GM21367 (cell line): ENCODE results near the gene HUS1B.
"Not testable (repeated sequence)": the region's sequence is repeated elsewhere in the genome, so short reads cannot be mapped to it uniquely, and the experiment has no call there.

ENCODE experiments used
- ATAC-seq: cut with Tn5 transposase; IDR thresholded peaks from one replicate; pipeline ENCODE4 v1.9.1; 2021; ENCODE audit not compliant: unreplicated experiment

HUS1B gene

DNA sequence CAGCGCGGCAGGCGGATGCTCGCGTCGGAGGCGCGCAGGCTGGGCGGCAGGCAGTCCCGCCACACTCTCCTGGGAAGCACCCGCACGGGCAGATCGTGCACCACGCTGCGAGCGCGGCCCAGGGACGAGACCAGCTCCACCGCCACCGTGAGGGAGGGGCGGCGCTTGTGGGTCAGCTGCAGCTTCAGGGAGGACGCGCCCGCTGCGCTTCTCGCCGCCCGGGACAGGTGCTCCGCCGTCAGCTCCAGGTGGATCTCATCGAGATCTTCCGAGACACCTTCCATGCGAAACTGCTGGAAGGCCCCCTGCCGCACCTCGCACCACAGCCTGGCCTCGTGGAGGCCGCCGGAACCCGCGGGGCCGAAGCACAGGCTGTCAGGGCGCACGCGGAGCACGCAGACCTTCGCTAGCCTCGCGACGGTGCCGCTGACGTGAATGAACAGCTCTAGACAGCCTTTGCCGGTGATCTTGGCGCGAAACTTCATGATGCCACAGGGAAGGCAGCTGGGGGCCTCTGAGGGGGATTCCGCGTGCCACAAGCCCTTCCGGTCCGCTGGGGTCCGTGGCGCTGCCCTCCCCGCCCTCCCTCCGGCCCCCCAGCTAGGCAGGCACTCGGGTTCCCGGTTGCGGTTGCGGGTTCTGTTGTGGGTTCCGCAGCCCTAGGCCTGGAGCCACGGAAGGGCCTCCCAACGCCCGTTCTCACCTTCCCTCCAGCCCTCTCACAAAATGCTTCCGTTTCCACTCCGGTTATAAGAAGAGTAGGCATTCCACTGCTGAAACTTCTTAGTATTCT lies at the start of gene HUS1B:
TSS of gene HUS1B (minus strand) at position 641 of the 793 bp plus-strand sequence. CDS start at position 485, 156 bp downstream.
- no peak for ATAC-seq

DNA sequence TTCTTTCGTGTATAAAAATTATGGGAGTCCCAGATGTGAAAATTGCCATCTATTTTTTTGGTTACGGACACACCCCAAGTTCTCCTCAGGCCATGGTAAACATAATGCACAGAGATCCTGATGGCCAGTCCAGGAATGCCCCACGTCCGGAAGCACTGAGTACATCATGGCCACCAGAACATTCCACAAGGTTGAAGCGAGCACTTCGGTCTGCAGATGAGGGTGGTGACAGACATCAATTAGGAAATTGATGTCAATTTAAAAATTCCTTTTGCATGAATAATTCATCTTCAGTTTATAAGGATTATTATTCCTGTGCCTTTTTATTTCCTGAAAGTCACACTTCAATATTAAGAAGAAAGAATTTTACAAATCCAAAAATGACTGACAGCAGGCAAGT lies 49.2 kb upstream of the HUS1B start:
- no peak for ATAC-seq

DNA sequence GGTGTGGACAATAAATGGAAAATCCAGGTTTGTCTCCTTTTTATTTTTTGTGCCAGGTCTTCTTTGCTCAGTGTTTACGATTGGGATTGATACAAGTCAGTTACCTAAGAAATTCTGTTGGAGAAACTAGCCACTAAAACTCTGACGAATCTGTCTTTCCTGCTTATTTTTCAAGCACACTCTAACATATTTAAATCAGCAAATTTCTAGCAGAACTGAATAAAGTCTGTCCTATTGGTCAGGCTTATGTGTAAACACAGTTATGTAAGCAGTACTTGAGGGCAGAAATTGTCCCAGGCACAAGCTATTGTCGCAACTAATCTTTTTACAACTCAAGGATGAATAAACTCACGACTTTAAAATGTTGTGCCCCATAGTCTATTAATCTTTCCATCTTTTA lies 48.1 kb upstream of the HUS1B start:
- ATAC-seq = no peak

DNA sequence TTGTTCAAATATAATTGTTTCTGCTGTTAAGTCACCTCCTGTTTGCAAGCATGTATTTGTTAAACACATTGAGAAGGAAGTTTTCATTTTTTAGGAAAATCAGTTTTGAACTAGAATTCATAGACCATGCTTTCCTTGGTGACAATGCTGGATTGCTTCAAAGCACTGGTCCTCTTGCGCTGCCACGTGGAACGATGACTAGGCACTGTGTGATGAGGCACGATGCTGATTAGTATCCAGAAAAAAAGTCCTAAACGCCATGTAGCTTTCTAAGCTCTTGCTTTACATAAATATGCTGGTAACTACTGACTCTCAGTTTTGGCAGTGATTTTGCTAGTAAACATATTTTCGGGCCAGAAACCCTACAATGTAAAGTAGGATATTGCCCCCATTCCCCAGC lies 47.1 kb upstream of the HUS1B start:
- no peak for ATAC-seq

DNA sequence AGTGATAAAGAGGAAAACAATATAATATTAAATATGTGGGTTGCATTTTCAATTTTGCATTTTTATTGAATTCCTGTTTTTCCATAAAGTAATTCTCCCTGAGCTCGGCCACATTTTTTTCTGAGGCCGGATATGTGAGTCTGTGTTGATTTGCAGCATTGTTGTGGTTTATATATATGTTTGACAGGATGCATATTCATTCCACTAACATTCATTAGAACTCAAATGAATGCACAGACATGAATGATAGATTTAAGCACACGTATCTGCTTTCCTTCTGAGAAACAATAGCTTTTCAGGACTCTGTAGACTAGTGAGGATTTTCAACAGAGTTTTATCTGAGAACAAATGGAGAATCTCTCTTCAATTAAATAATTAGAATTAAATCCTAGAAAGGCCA lies 46.7 kb upstream of the HUS1B start:
- no peak for ATAC-seq

DNA sequence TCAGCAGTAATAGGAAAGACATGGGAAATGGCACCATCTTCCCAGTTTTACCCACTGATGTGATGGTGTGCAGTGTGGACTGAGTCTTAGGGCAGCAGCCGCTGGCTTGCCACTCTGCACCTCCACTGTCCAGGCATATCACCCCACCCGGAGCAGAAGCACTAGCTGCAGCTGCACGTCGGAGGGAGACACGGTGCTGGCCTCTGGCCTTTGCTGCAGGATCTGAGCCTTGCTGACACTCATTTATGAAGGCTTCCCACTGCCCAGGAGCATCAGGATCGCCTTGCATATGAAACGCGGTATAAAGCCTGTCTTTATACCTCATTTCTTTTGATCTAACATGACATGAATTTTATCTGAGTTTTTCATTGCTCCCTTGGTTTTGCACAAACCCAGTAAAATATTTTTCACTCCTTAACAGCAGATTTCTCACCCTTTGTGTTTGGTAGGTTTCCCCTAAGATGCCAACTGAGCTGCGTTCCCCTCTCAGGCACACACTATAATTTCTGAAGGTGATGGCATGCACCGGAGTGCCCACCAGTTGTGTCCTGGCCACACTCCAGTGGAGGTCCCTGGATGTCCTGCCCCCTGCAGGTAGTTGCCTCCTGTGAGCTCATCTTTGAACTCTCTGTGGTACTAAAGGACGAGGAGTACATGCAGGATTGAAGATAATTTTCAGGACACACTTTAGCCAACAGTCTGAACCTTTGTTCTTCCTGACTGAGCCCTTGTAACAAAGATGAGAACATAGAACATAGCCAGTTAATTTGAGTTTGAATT lies 45.0 kb upstream of the HUS1B start:
- ATAC-seq = no peak

DNA sequence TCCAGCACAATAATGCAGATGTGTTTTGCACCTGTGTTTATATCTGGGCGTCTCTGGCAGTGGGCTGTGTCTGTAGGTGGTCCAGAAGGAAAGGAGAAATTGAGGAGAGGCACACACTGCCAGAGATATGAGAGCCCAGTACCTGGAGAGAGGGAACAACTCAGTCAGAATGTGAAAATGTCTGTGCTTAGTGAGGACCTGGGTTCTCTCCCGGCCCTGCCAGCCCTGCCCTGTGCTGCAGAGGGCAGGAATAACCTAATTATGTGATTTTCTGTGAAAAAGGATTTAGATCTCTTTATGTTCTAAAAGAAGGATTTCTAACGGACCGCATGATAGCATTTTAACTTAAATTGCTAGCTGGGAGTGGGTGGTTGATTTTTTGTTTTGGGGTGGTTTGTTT lies 44.3 kb upstream of the HUS1B start:
- ATAC-seq = no peak

DNA sequence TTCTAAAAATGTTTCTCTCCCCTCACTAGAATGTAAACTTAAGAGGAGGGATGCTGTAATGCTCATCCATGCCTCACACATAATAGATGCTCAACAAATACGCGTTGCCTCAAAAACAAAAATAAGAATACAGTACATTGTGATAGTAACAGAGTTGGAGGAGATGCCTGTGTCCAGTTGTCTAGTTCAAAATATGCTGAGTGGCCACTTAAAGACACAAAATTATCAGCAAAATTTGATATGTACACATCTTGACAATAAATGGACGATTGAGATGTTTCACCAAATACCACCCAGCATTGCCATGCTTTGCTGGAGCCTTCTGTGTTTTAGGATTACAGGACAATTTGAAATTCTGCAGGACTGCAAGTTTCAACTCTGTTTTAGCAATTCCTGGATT lies 43.6 kb upstream of the HUS1B start:
- ATAC-seq = no peak

DNA sequence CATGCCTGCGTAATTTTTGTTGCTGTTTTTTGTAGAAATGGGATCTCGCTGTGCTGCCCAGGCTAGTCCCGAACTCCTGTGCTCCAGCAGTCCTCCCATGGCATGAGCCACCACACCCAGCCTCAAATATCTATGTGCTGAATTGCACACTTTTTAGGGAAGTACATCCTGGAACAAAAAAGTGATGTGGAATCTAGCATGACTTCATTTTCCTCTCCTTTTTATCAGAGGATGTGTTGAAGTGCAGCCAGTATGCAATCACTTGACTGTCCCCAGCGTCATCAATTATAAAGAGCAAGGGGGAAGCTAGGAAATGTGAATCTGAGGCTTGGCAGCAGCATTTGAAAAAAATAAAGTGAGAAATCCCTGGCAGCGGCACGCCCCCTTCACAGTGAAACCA lies 42.4 kb upstream of the HUS1B start:
- no peak for ATAC-seq

DNA sequence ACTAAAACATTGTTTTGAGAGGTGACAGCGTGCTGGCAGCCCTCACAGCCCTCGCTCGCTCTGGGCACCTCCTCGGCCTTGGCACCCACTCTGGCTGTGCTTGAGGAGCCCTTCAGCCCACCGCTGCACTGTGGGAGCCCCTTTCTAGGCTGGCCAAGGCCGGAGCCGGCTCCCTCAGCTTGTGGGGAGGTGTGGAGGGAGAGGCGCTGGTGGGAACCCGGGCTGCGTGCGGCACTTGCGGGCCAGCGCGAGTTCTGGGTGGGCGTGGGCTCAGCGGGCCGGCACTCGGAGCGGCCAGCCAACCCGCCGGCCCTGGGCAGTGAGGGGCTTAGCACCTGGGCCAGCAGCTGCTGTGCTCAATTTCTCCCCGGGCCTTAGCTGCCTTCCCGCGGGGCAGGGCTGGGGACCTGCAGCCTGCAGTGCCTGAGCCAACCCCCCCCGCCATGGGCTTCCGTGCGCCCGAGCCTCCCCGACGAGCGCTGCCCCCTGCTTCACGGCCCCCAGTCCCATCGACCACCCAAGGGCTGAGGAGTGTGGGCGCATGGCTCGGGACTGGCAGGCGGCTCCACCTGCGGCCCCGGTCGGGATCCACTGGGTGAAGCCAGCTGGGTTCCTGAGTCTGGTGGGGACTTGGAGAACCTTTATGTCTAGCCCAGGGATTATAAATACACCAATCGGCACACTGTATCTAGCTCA lies 37.7 kb upstream of the HUS1B start:
- not testable (repeated sequence) for ATAC-seq

DNA sequence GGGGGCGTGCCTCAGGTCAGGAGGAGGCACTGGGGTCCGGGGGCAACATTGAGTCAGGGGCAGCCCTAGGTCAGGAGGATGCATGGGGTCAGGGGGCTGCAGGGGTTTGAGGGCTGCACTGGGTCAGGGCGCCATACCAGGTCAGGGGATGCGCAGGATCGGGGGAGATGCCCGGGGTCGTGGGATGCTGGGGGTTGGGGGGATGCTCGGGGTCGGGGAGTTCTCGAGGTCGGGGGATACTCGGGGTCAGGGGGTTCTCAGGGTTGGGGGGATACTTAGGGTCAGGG lies 36.8 kb upstream of the HUS1B start:
- no peak for ATAC-seq

DNA sequence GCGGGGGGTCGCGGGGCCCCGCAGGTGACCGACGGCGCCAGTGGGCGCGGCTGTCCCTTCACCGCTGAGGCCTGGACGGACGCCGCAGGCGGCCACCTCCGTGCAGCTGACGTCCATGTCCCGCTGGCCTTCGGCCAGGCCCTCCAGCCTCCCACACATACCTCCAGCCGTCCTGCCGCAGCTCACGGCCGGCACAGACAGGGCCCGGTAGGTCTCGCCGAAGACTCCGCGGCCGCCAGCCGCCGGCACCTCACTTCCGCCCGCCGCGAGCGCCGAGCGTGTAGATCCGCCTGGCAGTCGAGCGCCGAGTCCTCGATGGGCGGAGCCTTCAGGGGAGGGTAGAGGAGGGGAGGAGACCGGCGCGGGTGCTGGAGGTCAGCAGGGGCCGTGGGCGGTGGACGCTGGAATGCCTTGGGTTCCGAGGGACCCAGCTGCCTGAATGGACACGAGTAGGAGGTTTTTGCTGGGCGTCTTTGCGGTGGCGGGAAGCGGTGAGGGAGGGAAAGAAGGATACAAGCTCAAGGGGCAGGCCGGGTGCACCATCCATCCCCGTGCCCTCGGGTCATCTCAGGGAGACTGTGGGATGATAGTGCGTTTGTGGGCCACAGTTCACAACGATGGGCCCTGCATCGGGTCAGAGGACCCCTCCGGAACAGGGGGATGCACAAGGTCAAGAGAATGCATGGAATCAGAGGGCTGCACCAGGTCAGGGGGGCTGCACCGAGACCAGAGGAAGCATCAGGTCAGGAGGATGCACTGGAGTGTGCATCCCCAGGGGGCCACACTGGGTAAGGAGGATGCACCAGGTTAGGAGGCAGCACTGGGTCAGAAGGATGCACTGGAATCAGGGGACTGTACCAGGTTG lies 36.2 kb upstream of the HUS1B start, which contains the start of gene EXOC2:
TSS of gene EXOC2 (minus strand) at position 282 of the 865 bp plus-strand sequence. CDS start 55,321 bp downstream, outside the sequence.
- ATAC-seq = peak; percentile 79

DNA sequence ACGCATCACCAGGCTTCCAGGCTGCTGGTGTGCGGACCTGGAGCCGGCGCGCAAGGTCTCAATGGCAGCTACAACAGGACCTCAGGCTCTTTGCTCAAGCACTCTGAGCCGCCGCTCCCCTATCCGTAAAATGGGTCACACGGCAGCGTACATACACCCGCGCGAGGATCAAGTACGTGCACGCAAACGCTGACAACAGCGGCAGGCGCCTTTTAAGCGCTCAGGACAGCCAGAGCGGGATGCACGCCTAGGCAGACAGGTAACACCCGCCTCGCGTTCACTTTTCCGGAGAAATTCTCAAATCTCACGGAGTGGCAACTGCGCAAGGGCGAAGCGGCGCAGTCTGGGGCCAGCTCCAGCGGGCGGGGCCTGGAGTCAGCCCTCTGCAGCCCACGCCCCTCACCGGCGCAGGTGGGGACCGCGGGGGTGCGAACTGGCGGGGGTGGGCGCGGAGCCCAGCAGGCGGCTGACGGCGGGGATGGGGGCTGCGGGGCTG lies 35.5 kb upstream of the HUS1B start:
- peak; percentile 56 for ATAC-seq

DNA sequence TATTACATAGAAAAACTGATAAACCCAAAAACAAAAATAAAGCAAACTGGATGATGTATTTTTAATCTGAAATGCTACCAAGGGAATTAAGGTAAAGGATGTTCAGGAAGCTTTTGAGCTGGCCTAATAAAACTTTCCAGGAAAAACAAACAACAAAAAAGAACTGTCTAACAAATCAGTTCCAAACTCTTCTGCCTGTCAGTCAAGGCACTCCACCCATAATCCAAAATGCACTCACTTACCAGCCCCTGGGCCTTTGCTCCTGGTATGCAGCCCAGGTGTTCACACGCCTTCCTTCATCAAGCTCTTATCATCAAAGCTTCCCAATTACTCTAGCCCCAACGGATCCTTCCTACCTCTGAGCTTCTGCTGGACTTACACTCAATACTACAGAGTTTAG lies 32.3 kb upstream of the HUS1B start:
- ATAC-seq = no peak

DNA sequence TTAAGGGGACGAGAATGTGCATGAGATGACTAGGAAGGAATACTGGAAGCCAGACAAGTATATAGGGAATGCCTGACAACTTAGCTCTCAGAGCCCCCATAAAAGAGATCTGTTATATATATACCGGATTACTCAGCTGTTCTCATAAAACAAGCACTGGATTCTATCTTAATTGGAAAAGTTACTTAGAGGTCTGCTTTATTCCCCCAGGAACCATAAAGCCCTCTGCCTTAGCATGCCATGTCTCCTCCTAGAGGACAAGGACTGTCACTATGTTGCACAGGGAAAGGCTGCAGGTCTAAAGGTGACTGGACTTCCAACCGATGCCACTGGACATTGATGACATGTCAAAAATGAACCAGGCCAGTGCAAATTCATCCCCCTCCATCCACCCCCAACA lies 29.6 kb upstream of the HUS1B start:
- ATAC-seq = no peak

DNA sequence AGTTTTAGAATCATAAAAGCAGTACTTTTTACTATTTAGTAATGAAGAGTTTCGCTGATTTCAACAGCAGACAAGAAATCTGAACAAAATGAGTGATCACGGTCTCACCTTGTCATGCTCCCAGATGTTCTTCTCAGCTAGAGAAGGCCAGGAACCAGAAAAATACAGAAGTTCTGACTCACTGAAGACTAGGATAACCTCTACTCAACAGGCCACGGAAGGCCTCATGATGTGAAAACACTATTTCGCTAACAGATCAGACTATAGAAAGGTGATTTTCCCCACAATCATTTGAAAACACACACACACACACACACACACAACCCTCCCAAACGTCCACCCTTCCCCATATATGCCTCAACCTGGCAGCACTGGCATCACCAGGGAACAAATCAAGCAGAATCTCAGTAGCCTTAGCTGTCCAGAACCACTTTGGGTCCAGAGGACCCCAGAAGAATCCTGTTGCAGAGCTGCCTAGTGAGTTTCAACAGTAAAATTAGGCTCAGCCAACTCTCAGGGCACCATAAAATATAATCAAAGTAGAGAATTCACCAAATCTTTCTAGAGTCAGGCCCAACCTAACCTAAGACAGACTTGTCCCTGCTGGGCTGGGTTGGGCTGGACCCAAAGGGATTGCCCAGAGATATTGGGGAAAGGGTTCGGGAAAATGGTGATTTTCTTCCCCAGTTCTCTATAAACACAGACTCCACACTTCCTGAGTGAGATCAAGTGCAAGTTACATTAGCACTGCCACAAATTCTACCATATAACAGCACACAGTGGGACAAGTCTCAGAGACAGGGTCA lies 28.1 kb upstream of the HUS1B start:
- ATAC-seq = peak; percentile 79

DNA sequence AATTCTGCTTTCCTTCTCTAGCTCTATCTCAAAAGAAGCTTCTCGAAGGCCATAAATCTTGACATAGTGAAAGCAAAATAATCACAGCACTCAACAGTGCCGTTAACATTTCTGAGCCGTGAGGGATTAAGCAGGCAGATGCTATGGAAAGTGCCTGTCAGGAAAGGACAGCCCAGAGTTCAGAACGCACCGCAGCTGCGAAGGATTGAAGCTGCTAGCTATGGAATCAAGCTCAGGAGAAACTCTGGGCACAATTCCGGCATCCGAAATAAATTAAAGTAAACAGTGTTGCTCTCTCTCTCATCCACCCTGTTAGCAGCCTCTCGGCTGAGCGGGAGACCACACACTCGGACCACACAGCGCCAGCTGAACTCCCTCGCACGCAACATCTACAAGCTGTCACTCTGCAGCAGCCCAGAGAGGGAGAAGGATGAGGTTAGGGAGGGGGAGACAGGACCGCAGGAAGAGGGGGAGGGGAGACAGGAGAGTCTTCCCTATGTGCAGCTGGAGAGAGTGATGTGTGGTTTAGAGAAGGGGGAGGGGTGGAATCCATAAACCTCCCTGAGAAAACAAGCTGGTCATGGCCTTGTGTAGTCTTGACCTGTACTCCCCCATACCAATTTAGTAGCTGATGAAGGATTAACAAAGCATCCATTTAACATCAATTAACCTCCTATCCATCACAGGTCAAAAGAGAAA lies 27.0 kb upstream of the HUS1B start:
- ATAC-seq = no peak

DNA sequence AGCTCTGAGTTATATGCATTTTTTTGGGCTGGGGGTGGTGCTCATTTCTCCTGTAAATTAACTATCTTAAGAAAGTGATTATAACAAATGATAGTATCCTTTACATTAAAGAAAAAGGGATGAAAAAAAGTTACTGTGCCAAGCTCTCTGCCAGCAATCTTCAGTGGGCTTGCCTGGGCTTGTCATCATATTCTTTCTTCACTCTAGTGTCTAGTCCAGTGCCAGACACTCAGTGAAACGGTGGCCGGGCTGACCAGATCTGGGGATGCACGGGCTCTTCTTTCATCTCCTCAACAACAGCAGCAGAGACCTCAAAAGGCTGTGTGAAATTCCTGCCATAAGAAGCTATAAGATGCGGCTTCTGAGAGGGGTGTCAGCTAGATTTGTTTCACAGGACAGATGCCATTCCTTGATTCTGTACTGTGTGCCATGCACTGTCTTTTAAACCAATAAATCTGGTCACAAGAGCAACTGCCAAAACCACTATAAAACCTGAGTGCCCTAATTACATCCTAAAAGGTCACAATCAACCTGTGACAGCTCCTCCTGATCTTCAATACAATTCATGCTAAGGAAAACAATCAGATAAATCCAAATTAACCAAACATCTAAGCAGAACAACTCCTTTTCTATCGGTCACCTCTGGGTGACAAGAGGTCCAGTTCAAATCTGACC lies 23.9 kb upstream of the HUS1B start:
- no peak for ATAC-seq

DNA sequence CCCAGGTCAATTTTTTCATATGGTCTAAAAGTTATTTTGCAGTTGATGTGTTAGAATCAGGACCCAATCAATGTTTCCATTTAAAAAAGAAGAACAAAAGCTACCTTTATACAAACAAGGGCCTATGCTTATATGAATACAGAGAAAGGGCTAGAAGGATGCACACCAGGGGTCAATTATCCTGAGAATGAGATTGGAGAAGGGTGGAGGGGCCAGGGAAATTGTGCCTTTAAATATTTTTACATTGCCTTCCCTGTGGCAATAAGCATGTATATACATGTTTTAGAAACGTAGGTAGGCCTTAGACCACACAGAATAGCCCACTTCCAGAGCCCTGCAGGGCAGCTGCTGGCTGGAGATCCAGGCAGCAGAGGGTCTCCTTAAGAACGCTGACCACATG lies 23.4 kb upstream of the HUS1B start:
- no peak for ATAC-seq
